Activated B cell treated with CpG ODN at 0.5 μM for 24 hours (primary cell): ENCODE data around the gene TNP2. TPM values are rescaled to one million over a fixed set of nuclear protein-coding genes. Genes with fewer than 3 reads are reported as not detected.
"Not testable (repeated sequence)": the region's sequence is repeated elsewhere in the genome, so short reads cannot be mapped to it uniquely, and the experiment has no call there.

Experiments used
- ATAC-seq: fragments of 200-7000 bp; cut with Tn5 transposase; one replicate; pipeline ENCODE4 v1.10.0; 2021; ENCODE audit warnings: low read depth, mild to moderate bottlenecking, moderate library complexity
- CTCF ChIA-PET: fragments of 350-600 bp; sonication (Branson Sonifier 250); formaldehyde crosslinking; loops from one replicate; lab custom pipeline; 2021; ENCODE audit warnings: antibody characterized with exemption; lab: Charles Lee
- POLR2A ChIA-PET: fragments of 350-600 bp; sonication (Branson Sonifier 250); formaldehyde crosslinking; loops from one replicate; lab custom pipeline; 2021; ENCODE audit warnings: antibody characterized with exemption; lab: Charles Lee
- DNase-seq: peaks from one replicate; pipeline ENCODE4 v3.0.0; 2022
- H3K27ac Mint-ChIP-seq: one replicate; pipeline ENCODE4 v1.8.0; 2020; ENCODE audit warnings: mixed read lengths
- H3K27me3 Mint-ChIP-seq: one replicate; pipeline ENCODE4 v1.8.0; 2021; ENCODE audit warnings: mixed read lengths
- H3K36me3 Mint-ChIP-seq: one replicate; pipeline ENCODE4 v1.8.0; 2021; ENCODE audit warnings: low read depth, mixed read lengths
- H3K4me1 Mint-ChIP-seq: one replicate; pipeline ENCODE4 v1.8.0; 2021; ENCODE audit warnings: mixed read lengths
- H3K4me3 Mint-ChIP-seq: one replicate; pipeline ENCODE4 v1.8.0; 2020; ENCODE audit warnings: mild to moderate bottlenecking, mixed read lengths
- H3K9me3 Mint-ChIP-seq: one replicate; pipeline ENCODE4 v1.8.0; 2020; ENCODE audit warnings: mixed read lengths
- CTCF ChIP-seq: fragments of 200-600 bp; IDR thresholded peaks from one replicate; pipeline ENCODE4 v1.8.0; 2022; ENCODE audit warnings: antibody characterized with exemption, mild to moderate bottlenecking
- intact Hi-C: fragments of 100-400 bp; cut with micrococcal nuclease; formaldehyde crosslinking; loops from one replicate; pipeline ENCODE4 v1.15.1; 2024
- total RNA-seq: library from RNA; stranded (reverse); gene quantifications from 2 replicates; pipeline ENCODE4 v1.2.3, GENCODE V29; 2022

TNP2 gene
- total RNA-seq, 1 donor from 2014 or later, result not detected

- ChIA-PET CTCF (no interaction called here), POLR2A (interaction anchor here (0.6 to 1.0 kb wide), 6 partner anchors 17 to 67 kb away, joined by 3 to 9 read pairs (median 4); no protein-coding TSS in a partner anchor)
- intact Hi-C loops, result no loop called here
- no peak for TF ChIP-seq CTCF
- Mint-ChIP-seq H3K4me3 (no peak overlapping the region), H3K36me3 (no peaks in the 10 kb centered on the region), H3K4me1 (peaks cover 46% of the 10 kb centered on the region), H3K27ac (no peak overlapping the region), H3K9me3 (no peaks in the 10 kb centered on the region), H3K27me3 (no peaks in the 10 kb centered on the region)
- ATAC-seq (no peak), DNase-seq (no peak)
Measured at GRCh38 chr16:11292076-11292748, 23.1 kb upstream of the TNP2 start.

GRCh38 chr16:11291091-11291703 lies 22.1 kb upstream of the TNP2 start:
- no peak overlapping the region for H3K27ac Mint-ChIP-seq
- intact Hi-C loops, result no loop called here

GRCh38 chr16:11290102-11290893 lies 21.2 kb upstream of the TNP2 start:
- no peaks in the 10 kb centered on the region for H3K36me3 Mint-ChIP-seq
- H3K4me1 Mint-ChIP-seq, result peaks cover 53% of the 10 kb centered on the region
- no peak for TF ChIP-seq CTCF
- H3K27me3 Mint-ChIP-seq, result no peaks in the 10 kb centered on the region
- ChIA-PET POLR2A (interaction anchor here (0.7 kb wide), 1 partner anchor 21 kb away, joined by 3 read pairs; no protein-coding TSS in a partner anchor), CTCF (no interaction called here)
- H3K4me3 Mint-ChIP-seq, result no peak overlapping the region
- no peak overlapping the region for H3K27ac Mint-ChIP-seq
- no peak for DNase-seq
- no peak for ATAC-seq
- no peaks in the 10 kb centered on the region for H3K9me3 Mint-ChIP-seq
- intact Hi-C loops, result no loop called here

More at GRCh38 chr16:11291091-11291703, 22.1 kb upstream of the TNP2 start:
- CTCF ChIA-PET, result no interaction called here
- no peak for ATAC-seq
- H3K4me1 Mint-ChIP-seq, result peaks cover 46% of the 10 kb centered on the region
- H3K27me3 Mint-ChIP-seq, result no peaks in the 10 kb centered on the region
- no peak for TF ChIP-seq CTCF
- POLR2A ChIA-PET, result interaction anchor here (0.7 to 1.0 kb wide), 2 partner anchors 20 to 37 kb away, joined by 3 to 4 read pairs; no protein-coding TSS in a partner anchor
- no peak overlapping the region for H3K4me3 Mint-ChIP-seq
- H3K36me3 Mint-ChIP-seq, result no peaks in the 10 kb centered on the region
- no peaks in the 10 kb centered on the region for H3K9me3 Mint-ChIP-seq
- no peak for DNase-seq

- peaks cover 47% of the 10 kb centered on the region for H3K4me1 Mint-ChIP-seq
- H3K36me3 Mint-ChIP-seq, H3K4me3 Mint-ChIP-seq, H3K9me3 Mint-ChIP-seq, ATAC-seq, CTCF ChIA-PET, intact Hi-C loops, H3K27ac Mint-ChIP-seq, DNase-seq, H3K27me3 Mint-ChIP-seq: not testable (repeated sequence)
- POLR2A ChIA-PET, result interaction anchor here (1.5 kb wide), 1 partner anchor 34 kb away, joined by 4 read pairs; the partner anchor contains the start of gene SOCS1
Measured at GRCh38 chr16:11289696-11290095, 20.6 kb upstream of the TNP2 start.

GRCh38 chr16:11289202-11289601 lies 20.1 kb upstream of the TNP2 start:
- H3K36me3 Mint-ChIP-seq, result no peaks in the 10 kb centered on the region
- no peak for TF ChIP-seq CTCF
- H3K27me3 Mint-ChIP-seq, result no peaks in the 10 kb centered on the region
- H3K4me3 Mint-ChIP-seq, result no peak overlapping the region
- intact Hi-C loops, result no loop called here
- ATAC-seq (no peak), DNase-seq (no peak)
- no peaks in the 10 kb centered on the region for H3K9me3 Mint-ChIP-seq
- H3K27ac Mint-ChIP-seq, result no peak overlapping the region
- CTCF ChIA-PET, result interaction anchor here (1.0 kb wide), 1 partner anchor 8 kb away, joined by 3 read pairs; no protein-coding TSS in a partner anchor
- POLR2A ChIA-PET, result interaction anchor here (1.5 kb wide), 1 partner anchor 33 kb away, joined by 4 read pairs; the partner anchor contains the start of gene SOCS1
- peaks cover 43% of the 10 kb centered on the region for H3K4me1 Mint-ChIP-seq
